LNCaP clone FGC (cell line): ENCODE results near the gene NEMF.

ENCODE experiments used
- DNase-seq: peaks from one replicate; pipeline ENCODE4 v3.0.0-alpha.2; 2011; ENCODE audit warnings: low read depth
- H3K4me3 ChIP-seq: 2 replicates; pipeline ENCODE4 v1.5.1; 2011; ENCODE audit warnings: mild to moderate bottlenecking, low read depth, low read length, control low read depth
- TF ChIP-seq, protein P1 (sequence below): IDR thresholded peaks from 2 replicates; pipeline ENCODE4 v1.5.1; 2012; ENCODE audit warnings: mild to moderate bottlenecking; ENCODE audit not compliant: control insufficient read depth, insufficient read depth; ENCODE audit errors: extremely low read depth

Gene NEMF

DNA sequence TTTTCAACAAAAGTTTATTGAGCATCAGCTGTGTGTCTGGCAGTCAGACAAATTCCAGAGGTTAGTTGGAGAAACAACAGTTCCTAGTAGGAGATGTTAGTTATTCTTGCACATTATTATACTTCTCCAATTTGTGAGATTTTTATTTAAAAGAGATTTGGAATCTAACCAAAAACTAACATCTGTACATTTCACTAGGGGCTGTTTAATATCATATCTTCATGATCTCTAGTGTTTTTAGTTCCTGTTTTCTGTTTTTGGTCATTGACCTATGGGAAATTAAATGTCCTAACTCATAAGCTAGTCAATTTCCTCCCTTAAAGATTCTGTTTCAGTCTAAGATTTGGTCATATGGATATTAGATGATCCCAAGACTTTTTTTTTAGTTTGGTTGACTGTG, 118.8 kb downstream of the NEMF start:
- H3K4me3 ChIP-seq = no peak overlapping the region
- DNase-seq = no peak
- TF ChIP-seq, protein P1, sequence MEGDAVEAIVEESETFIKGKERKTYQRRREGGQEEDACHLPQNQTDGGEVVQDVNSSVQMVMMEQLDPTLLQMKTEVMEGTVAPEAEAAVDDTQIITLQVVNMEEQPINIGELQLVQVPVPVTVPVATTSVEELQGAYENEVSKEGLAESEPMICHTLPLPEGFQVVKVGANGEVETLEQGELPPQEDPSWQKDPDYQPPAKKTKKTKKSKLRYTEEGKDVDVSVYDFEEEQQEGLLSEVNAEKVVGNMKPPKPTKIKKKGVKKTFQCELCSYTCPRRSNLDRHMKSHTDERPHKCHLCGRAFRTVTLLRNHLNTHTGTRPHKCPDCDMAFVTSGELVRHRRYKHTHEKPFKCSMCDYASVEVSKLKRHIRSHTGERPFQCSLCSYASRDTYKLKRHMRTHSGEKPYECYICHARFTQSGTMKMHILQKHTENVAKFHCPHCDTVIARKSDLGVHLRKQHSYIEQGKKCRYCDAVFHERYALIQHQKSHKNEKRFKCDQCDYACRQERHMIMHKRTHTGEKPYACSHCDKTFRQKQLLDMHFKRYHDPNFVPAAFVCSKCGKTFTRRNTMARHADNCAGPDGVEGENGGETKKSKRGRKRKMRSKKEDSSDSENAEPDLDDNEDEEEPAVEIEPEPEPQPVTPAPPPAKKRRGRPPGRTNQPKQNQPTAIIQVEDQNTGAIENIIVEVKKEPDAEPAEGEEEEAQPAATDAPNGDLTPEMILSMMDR = no peak

DNA sequence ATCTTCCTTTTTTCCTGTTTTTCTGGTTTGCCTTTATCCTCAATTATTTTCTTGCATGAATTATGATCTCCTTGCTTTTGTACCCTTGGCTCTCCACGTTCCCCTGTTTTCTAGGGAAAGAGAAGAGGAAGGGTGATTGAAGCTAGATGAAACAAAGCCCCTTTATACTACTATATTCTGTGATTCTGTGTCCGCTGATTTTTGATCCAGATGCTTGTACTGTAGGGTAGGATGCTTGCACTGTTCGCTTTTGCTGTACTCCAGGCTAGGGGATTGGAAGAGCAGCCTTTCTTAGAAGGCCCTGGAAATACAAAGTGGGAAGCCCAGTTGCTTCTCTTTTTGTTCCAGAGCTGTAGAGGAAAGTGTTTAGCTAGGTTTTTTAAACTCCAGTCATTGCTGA, 119.7 kb downstream of the NEMF start:
- no peak overlapping the region for H3K4me3 ChIP-seq
- no peak for DNase-seq
- TF ChIP-seq, protein P1 = no peak
